HG02943 (cell line): ENCODE data around the gene DHDH.
"Not testable (repeated sequence)": the region's sequence is repeated elsewhere in the genome, so short reads cannot be mapped to it uniquely, and the experiment has no call there.

Experiments used
- ATAC-seq: cut with Tn5 transposase; IDR thresholded peaks from one replicate; pipeline ENCODE4 v1.9.1; 2021; ENCODE audit warnings: mild to moderate bottlenecking, low read depth, moderate library complexity; ENCODE audit not compliant: unreplicated experiment

DHDH gene

DNA sequence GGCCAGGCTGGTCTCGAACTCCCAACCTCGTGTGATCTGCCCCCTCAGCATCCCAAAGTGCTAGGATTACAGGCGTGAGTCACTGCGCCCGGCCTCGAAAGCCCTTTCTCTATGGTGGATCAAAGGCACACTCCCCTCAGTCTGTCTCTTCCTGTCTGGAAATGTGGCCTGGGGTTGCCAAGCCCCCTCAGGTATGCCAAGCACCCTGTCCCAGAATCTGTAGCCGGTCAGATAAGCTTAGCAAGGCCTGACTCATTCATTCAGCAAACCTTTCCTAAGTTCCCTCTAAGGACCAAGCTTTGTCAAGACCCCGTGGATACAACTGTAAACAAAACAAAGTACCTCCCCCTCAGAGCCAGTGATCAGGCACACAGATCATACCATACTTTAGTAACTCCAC lies 19.3 kb upstream of the DHDH start:
- no peak for ATAC-seq

DNA sequence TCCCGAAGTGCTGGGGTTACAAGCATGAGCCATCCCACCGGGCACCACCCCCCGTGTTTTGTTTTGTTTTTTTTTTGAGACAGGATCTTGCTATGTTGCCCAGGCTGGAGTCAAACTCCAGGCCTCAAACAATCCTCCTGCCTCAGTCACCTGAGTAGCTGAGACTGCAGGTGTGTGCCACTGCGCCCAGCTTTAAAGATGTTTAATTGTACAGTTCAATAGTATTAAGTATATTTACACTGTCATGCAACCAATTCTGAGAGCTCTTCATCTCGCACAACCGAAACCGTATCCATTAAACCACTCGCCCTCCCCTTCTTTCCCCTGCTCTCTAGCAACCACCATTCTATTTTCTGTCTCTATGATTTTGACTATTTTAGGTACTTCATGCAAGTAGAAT lies 17.7 kb upstream of the DHDH start:
- ATAC-seq = no peak

DNA sequence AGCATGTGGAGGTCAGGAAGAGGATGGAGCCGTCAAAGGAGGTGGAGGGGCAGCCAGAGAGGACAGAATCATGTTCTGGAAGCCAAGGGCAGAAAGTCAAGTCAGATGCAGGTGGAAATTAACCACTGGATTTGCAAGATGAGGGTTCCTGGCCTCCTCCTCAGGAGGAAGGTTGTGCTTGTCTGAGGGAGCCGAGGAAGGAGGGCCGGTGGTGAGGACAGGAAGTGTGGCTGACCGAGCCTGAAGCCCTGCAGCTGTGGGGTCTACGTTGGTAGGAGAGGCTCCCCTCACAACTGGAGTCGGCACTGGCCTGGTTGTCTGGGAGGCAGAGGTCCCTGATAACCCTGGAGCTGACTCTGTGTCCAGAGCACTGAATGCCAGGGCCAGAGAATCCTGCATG lies 15.4 kb upstream of the DHDH start:
- ATAC-seq = no peak

DNA sequence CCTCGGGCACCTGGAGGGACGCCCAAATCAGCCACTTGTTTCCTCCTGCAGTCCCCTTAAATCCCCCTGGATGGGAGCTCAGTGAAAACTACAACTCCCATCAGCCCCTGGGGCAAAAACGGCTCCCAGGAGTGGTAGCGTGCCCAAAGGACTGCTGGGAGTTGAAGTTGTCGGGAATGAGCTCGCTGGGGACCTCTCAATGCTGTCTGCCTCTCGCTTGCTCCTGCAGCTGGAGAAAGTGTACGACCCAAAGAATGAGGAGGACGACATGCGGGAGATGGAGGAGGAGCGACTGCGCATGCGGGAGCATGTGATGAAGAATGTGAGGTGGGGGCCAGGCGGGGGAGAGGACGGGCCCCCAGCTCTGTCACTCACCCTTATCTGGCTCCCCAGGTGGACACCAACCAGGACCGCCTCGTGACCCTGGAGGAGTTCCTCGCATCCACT lies 14.7 kb upstream of the DHDH start:
- no peak for ATAC-seq

DNA sequence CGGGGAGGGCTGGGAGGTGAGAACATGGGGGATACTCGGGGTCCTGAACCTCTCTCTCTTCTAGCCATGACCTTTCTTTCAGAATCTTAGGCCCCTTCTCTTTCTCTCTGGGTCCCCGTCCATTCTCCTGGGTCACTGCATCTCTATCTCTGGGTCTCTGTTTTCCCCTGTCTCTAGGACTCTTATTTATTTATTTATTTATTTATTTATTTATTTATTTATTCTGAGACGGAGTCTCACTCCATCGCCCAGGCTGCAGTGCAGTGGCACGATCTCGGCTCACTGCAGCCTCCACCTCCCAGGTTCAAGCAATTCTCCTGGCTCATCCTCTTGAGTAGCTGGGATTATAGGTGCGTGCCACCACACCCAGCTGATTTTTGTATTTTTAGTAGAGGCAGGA lies 14.2 kb upstream of the DHDH start:
- ATAC-seq = not testable (repeated sequence)

DNA sequence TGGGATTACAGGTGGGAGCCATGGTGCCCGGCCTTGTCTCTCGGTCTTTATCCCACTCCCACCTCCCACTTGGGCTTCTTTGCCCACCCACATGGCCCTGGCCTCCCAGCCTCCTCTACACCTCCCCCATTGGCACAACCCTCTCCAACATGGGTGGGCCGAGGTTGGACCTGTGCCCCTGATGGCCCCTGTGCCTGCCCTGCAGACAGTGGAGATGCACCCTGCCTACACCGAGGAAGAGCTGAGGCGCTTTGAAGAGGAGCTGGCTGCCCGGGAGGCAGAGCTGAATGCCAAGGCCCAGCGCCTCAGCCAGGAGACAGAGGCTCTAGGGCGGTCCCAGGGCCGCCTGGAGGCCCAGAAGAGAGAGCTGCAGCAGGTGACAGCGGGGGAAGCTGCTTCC lies 12.6 kb upstream of the DHDH start:
- ATAC-seq = no peak

DNA sequence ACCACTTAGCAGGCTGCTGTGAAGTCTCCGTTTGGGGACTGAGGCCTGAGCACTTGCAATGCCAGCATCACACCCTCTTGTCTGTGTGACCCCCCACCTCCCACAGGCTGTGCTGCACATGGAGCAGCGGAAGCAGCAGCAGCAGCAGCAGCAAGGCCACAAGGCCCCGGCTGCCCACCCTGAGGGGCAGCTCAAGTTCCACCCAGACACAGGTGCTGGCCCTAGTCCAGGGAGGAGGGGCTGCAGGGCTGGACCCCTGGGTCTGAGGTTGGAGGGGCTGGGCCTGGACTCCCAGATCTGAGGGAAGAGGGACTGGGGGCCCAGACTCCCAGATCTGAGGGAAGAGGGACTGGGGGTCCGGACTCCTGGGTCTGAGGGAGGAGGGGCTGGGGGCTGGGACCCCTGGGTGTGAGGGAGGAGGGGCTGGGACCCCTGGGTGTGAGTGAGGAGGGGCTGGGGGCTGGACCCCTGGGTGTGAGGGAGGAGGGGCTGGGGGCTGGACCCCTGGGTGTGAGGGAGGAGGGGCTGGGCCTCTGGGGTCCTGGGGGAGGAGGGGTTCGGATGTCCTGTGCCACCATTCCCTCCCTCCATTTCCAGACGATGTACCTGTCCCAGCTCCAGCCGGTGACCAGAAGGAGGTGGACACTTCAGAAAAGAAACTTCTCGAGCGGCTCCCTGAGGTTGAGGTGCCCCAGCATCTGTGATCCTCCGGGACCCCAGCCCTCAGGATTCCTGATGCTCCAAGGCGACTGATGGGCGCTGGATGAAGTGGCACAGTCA lies 11.6 kb upstream of the DHDH start:
- ATAC-seq = no peak

DNA sequence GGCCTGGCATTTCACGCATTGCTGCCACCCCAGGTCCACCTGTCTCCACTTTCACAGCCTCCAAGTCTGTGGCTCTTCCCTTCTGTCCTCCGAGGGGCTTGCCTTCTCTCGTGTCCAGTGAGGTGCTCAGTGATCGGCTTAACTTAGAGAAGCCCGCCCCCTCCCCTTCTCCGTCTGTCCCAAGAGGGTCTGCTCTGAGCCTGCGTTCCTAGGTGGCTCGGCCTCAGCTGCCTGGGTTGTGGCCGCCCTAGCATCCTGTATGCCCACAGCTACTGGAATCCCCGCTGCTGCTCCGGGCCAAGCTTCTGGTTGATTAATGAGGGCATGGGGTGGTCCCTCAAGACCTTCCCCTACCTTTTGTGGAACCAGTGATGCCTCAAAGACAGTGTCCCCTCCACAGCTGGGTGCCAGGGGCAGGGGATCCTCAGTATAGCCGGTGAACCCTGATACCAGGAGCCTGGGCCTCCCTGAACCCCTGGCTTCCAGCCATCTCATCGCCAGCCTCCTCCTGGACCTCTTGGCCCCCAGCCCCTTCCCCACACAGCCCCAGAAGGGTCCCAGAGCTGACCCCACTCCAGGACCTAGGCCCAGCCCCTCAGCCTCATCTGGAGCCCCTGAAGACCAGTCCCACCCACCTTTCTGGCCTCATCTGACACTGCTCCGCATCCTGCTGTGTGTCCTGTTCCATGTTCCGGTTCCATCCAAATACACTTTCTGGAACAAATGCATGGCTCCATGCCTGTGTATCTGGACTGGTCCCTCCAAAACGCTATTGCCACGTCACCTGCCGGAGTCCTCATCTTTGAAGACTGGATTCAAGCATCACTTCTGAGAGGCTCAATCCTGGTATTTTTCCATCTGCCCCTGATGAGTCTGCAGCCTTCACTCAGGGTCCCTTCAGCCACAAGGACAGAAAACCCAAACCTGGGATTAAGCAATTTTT lies 10.7 kb upstream of the DHDH start:
- no peak for ATAC-seq

DNA sequence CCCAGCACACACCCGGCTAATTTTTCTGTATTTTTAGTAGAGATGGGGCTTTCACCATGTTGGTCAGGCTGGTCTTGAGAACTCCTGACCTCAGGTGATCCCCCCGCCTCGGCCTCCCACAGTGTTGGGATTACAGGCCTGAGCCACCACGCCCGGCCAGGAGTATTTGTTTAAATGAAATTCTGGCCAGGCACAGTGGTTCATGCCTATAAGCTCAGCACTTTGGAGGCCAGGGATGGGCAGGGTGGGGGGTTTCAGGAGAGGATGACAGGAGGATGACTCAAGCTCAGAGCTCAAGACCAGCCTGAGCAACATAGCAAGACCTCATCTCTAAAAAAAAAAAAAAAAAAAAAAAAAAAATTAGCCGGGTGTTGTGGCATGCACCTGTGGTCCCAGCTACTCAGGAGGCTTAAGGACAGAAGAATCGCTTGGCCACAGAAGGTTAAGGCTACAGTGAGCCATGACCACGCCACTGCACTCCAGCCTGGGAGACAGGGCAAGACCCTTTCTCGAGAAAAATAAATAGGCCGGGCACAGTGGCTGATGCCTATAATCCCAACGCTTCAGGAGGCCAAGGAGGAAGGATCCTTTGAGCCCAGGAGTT lies 8.2 kb upstream of the DHDH start:
- ATAC-seq = no peak

DNA sequence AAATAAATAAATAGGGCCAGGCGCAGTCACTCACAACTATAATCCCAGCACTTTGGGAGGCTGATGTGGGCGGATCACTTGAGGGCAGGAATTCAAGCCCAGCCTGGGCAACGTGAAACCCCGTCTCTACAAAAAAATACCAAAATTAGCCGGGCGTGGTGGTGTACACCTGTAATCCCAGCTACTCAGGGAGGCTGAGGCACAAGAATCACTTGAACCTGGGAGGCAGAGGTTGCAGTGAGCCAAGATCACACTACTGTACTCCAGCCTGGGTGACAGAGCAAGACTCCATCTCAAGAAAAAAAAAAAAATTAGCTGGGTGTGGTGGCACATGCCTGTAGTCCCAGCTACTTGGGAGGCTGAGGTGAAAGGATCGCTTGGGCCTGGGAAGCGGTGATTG lies 7.6 kb upstream of the DHDH start:
- ATAC-seq = not testable (repeated sequence)

DNA sequence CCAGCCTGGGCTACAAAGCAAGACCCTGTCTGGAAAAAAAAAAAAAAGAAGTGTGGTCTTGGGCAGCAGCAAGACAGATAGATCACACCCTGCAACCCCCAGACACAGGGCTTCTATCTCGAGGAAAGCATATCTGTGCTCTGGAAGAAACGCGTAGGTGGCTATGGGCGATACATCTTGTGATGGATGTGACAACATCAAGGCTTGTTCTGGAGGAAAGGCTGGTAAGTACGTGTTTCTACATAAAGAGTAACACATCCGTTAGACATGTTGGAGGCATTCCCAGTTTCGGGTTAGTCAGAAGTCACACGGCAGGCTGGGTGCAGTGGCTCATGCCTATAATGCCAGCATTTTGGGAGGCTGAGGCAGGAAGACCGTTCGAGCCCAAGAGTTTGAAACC lies 6.6 kb upstream of the DHDH start:
- ATAC-seq = no peak

DNA sequence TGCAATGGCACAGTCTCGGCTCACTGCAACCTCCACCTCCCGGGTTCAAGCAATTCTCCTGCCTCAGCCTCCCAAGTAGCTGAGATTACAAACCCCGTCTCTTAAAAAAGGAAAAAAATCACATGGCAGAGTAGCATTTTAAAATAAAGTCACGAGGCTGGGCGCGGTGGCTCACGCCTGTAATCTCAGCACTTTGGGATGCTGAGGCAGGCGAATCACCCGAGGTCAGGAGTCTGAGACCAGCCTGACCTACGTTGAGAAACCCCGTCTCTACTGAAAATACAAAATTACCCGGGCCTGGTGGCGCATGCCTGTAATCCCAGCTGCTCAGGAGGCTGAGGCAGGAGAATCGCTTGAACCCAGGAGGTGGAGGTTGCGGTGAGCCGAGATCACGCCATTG lies 5.8 kb upstream of the DHDH start:
- not testable (repeated sequence) for ATAC-seq

DNA sequence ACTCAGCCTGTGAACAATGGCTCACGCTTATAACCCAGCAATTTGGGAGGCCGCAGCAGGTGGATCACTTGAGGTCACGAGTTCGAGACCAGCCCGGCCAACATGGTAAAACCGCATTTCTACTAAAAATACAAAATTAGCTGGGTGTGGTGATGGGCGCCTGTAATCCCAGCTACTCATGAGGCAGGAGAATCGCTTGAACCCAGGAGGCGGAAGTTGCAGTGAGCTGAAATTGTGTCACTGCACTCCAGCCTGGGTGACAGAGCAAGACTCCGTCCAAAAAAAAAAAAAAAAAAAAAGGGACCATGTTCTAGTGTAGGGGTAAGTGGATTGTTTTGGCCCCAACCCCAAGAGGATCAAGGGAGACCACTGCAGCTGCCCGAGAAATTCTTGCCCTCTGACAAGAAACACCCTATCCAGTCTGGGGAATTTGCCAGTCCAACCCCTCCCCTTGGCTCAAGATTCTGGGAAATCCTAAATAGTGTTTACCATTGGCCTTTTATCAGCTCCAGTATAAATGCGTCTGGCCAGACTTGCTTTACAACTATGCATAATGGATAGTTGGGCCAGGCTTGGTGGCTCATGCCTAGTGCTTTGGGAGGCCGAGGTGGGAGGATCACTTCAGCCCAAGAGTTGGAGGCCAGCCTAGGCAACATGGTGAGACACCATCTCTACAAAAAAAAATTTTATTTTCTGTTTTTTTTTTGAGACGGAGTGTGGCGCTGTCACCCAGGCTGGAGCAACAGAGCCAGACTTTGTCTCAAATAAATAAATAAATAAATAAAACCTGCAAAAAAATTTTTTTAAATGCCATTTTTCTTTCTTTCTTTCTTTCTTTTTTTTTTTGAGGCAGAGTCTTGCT lies 5.1 kb upstream of the DHDH start:
- ATAC-seq = no peak

DNA sequence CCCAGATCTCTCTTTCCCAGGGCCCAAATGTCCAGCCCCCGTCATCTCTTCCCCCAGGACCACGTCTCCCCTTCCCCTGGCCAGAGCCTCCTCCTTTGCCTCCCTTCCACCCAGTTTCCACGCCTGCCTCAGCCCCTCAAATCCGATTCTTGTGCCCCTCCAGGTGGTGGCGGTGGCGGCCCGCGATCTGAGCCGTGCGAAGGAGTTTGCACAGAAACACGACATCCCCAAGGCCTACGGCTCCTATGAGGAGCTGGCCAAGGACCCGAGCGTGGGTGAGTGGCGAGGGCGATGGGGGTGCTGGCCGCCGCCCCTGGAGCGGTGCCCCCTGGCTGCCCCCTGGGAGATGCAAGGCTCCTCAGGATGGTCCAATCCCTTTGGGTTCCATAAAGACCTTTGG lies 1.3 kb downstream of the DHDH start:
- no peak for ATAC-seq

DNA sequence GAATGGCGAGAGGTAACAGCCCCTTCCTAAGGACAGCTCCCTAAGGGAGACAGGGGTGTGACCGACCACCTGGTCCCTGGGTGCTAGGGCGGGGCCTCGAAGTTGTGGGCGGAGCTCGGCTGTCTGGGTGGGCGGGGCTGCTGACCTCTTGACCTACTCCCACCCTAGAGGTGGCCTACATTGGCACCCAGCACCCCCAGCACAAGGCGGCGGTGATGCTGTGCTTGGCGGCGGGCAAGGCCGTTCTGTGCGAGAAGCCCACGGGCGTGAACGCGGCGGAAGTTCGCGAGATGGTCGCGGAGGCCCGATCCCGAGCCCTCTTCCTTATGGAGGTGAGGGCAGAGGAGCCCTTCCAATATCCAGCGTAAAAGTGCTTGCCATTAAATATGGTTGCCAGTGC lies 2.4 kb downstream of the DHDH start:
- no peak for ATAC-seq

DNA sequence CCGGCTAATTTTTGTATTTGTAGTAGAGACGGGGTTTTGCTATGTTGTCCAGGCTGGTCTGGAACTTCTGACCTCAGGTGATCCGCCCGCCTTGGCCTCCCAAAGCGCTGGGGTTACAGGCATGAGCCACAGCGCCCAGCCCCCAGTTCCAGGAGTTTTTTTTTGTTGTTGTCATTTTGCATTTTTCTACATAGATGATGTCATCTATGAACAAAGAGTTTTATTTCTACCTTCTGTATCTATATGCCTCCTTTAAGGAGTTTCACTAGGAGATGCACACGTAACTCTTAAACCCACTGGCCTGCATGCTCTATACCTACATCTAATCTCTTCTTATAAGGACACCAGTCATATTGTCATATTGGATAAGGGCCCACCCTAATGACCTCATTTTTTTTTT lies 4.8 kb downstream of the DHDH start:
- ATAC-seq = no peak

DNA sequence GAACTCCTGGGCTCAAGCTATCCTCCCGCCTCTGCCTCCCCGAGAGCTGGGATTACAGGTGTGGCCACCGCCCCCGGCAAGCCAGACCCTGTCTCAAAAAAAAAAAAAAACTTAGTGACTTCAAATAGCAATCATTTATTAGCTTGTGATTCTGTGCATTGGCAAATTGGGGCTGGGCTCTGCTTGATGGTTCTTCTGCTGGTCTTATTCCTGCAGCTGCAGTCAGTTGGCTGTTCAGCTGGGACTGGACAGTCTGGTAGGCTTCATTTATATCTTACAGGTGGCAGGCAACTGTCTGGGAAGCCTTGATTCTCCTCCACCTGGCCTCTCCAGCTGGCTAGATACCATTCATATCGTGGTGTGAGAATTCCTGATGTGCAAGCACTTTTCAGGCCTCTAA lies 7.4 kb downstream of the DHDH start:
- ATAC-seq = no peak

DNA sequence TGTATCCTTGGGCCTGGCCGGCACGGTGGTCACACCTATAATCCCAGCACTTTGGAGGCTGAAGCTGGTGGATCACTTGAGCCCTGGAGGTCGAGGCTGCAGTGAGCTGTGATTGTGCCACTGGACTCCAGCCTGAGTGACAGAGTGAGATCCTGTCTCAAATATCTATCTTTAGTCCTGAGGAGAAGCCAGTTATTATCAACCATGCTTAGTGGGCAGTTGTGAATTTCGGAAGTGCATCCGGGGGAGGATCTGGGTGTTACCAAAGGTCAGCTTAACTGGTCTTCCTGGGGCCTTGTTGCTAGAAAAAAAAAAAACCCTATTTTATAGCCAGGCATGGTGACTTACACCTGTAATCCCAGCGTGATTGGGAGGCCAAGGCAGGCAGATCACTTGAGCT lies 9.6 kb downstream of the DHDH start:
- ATAC-seq = no peak

DNA sequence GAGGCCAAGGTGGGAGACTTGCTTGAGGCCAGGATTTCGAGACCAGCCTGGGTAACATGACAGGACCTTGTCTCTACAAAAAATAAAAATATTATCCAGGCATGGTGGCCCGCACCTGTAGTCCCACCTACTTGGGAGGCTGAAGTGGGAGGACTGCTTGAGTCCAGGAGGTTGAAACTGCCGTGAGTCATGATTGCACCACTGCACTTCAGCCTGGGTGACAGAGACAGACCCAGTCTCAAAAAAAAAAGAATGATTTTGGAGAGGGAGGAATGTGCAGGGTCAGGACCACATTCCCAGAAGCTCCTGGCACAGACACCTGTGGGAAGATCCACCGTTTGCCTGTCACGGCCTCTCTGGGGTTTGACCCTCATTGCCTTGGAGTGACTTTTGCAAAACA lies 11.9 kb downstream of the DHDH start:
- ATAC-seq = no peak

DNA sequence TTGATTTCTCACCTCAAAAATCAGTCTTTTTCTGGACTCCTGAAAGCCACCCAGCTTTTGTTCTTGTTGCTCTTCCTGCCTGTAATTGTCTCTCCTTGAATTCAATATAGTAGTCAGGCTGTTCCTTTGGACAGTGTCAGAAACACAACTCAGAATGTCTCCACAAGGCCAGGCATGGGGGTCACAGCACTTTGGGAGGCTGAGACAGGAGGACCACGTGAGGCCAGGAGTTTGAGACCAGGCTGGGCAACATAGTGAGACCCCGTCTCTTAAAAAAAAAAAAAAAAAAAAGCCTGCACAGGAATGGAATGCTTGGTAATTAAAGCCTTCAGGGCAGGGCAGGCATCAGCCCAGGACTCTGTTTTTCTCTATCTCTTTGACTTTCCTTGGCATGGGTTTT lies 12.3 kb downstream of the DHDH start:
- ATAC-seq = no peak
